Middle frontal gyrus (tissue), 1 donor: ENCODE measurements around the gene FSCN2.

Source experiments
- DNase-seq: peaks from one replicate; pipeline ENCODE4 v3.0.0-alpha.2; 2015; ENCODE audit warnings: low spot score; ENCODE audit errors: extremely low spot score

FSCN2 gene

DNA sequence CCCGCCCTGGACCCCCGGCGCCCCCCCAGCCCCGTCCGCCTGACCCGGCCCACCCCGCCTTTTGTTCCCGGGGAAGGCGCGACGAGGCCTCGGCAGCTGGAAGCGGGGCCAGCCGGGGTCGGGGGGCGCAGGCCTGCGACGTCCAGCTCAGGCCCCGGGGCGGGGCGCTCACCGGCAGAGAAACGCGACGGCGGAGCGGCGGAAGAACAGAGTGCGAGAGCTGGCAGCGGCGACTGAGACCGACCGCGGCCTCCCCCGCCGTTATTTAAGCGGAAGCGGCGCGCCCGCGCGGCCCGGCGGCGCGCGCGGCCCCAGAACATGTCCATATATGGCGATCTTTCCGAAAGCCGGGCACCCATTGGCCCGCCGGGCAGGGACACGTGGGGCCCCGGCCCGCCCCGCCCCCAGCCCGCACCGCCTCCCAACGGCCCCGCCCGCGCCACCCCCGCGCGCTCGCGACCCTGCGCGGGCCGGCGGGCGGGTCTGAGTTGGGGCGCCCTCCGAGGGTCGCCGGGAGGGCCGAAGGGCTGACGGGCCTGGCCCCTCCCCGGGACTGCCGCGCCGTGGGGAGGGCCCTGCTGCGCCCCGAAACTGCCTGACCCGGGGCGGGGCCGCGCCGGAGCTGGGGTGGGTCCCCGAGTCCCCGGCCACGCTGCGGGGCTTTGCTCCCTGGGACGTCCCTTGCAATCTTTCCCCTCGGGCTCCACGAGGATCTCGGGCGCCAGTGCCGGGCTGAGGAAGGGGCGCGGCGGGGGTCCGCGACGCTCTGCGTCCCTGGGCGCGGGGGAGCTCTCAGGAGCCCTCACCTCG, 15.4 kb upstream of the FSCN2 start, which contains the start of gene ACTG1:
Gene ACTG1 (minus strand): TSS at position 238 of the 810 bp plus-strand sequence. CDS start 445 bp downstream, outside the sequence.
- DNase-seq = peak; percentile 85

DNA sequence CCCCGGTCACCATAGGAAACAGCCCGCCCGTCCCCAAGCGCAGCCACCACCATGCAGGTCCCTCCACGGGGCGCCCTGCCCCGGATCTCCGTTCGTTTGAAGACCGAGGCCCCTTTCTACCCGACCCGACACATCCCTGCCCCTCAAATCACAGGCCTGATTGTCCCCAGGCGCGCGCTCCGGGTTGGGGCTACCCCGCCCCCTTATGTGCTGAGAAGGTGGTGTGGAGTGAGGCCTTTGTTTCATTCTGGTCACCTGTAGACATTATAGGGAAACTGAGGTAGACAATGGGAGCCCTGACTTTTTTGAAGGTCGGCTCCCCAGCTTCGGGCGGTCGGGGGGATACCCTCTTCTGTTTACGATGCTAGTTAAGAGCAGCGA, 14.8 kb upstream of the FSCN2 start:
- peak; percentile 23 for DNase-seq

DNA sequence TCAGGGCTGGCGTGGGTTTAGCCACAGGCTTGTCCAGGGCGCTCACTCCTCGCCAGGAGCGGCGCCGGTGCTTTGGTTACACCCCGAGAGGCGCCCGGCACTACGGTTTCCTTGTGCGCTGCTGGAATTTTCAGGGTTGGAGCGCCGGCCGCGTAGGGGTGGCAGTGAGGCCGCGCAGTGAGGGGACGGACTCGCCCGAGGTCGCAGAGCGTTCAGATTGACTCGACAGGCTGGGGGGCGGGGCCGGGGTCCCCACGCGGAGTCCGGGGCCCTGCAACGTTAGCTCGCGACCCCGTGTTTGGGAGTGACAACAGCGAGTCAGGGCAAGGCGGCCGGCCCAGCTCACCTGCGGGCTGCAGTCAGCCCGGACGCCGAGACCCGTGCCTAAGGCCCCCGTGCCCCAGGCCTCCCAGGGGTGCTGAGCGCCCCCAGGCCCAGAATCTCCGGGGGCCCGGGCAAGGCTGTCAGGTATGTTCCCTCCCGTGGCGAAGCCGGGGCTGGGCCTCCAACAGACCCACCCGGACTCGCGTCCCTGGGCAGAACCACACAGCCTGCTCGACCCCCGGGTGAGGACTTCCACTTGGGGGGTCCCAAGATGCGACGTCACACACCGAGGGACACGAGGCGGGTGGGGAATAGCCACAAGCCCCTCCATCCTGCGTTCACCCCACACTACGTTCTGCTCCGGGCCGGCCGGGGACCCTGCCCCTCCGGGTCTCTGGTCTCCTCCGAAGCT, 14.3 kb upstream of the FSCN2 start:
- DNase-seq = no peak

DNA sequence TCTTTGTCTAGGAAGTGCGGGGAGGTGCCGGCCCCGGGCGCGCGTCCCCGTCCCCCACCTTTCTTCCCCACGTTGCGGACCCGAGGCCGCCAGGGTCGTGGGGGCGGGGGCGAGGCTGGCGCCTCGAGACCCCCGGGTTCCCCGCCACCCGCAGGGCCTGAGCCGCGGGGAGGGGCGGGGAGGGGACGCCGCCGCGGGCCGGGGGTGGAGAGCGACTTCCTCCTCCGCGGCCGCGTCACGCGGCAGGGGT, 13.8 kb upstream of the FSCN2 start:
- no peak for DNase-seq

DNA sequence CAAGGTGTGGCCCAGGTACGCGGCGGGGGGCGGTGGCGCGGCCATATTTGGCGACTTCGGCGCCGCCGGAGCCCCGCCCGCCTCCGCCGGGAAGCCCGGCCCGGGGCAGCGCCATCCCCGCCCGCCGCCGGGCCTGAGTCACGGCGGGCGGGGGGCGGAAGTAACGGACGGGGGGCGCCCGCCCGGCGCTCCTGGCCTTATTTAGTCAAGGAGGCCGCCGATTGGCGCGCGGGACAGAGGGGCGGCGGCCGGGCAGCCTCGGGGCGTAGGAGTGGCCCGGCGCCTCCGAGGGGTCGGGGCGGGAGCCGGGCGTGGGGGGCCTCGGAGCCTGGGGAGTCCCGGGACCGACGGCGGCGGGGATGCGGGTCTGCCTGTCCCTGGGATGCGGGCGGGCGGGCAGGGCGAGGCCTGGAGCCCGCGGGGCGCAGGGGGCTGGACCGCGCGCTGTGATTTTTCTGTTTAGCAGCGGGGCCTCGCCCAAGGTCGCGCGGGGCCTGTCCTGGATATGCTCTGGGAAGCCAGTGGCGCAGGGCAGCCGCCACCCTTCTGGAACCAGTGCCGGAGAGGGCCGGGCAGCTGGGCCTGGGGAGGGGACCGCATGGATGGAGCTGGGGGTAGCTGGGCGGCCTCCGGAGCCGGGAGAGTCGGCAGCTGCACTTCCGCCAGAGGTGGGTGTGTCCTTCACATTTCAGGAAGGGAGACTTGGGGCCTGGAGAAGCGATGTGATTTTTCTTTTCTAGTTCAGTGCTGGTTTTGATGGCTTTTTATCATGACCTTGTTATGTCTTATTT, 13.2 kb upstream of the FSCN2 start:
- DNase-seq = no peak

DNA sequence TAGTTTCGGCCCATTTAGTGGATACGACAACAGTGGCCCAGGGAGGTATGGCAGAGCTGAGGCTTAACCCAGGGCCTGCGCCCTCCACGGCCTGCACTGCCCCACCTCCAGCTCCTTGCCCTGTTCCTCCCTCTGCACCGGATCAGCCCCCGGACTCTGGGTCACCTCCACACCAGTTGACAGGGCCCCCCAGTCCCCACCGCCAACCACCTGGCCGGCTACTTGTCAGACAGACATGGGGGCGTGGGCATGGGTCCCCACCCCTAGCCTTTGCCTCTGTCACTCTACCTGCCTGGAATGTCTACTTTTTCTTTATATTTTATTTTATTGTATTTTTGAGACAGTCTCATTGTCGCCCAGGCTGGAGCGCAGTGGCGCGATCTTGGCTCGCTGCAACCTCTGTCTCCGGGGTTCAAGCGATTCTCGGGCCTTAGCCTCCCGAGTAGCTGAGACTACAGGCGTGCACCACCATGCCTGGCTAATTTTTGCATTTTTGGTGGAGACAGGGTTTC, 12.6 kb upstream of the FSCN2 start:
- DNase-seq = no peak

DNA sequence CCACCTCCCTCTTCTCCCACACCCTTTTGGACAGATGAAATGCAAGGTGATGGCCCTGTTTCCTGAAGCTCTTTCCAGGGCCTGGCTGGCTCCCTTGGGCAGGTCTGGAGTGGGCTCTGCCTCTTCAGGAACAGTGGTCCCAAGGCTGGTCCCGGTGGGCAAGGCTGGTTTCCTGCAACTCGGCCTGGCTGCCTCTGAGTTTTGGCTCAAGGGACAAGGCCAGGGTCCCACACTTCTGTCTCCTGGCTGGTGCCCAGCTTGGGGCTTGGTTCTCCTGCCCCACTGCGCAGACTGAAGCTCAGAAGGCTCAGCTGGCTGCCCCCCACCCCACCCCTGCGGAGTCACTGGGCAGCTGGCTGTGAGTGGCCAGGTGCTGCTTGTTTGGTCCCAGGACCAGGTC, 11.7 kb upstream of the FSCN2 start:
- DNase-seq = no peak

DNA sequence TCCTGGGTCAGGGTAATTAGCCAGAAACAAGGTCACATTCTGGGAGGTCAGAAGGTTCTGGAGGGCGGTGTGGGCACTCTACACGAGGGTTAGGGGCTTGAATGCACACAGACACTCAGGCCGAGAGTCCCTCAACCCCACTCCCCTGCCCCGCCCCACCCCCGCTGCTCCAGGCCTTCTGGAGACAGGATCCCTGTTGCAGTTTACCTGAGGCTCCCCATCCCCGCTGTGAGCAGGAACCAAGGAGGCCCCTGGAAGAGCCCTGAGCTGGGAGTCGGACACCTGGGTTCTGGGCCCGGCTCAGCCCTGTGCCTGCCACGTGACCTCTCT, 11.2 kb upstream of the FSCN2 start:
- DNase-seq = no peak

DNA sequence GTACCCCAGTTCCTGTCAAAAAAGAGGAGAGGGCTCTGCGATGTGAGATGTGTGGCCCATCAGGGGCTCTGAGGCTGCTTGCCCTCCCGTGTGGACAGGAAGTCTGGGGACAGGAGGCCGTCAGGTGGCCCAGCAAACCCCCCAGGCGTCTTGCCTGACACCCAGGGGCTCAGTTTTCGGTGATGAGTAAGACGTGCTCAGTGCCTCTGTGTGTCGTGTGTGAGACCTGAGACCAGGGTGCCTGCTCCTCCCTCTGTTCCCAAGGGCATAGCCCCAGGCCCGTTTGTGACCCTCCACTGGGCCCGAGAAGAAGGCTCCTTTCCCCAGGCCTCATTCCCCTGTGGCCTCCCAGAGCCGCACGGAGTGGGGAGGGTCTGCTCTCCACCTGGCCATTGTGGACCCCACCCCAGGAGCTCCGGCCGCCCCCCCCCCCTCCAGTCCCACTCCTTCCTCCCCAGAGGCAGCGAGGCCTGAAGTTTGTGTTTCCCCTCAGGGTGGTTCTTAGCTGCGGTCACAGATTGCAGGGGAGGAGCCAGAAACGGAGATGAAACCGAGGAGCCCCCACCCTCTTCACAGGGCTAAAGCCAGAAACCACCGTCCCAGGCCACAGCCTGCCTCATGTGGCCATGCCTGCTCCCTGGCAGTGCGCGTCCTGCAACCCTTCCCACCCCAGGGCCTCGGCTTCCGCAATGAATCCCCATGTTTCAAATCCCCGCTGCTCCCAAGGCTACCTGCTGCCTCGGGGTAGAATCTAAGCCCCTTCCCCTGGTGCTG, 10.7 kb upstream of the FSCN2 start:
- DNase-seq = no peak

DNA sequence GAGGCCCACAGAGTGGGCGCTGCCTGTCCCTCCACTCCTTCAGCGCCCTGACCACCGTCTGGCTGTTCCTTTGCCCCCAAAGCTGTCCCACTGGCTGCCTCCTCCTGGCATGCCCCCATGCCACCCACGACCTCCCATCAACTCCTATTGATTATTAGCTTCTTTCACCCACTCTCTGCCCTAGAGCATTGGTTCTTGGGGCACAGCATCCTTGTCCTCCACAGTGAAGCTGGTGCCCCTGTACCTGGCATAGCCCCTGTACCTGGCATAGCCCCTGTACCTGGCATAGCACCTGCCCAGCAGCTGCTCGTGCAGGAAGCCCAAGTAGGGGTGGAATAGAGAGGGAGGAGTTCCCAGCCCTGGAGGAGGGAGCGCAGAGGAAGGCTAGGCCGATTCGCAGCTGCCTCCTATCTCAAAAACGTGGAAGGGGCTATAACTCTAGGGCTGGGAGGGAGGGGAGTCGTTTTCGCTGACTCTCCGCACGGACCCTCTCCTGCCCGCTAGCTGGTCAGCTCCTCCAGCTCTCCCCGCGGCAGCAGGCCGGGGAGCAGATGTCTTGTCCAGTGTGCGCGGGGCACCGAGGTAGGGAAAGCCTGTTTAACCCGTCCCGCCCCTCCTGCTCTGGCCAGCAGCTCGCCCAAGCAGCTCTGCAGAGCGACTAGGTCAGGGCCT, 9.9 kb upstream of the FSCN2 start:
- no peak for DNase-seq

DNA sequence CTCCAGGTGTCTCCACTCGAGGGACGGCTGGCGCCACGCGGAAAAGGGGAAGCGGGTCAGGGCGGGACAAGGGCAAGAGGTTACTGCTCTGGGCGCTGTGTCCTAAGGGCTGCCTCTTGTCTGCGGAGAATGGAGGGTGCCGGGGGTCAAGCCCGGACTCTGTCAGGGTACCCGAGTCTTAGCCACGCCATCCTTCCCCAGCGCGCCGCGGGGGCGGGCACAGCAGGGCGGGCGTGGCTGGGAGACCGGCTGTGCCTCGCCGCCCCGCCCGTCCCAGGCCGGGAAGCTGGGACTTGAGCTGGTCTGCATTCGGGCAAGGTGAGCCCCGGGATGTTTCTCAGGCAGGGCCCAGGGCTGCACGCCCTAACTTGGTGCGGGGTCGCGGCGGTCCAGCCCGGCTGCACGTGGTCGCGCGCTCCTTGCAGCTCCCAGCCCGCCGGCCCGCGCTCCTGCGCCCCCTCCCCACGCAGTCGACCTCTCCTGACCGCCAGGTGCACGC, 9.3 kb upstream of the FSCN2 start:
- no peak for DNase-seq

DNA sequence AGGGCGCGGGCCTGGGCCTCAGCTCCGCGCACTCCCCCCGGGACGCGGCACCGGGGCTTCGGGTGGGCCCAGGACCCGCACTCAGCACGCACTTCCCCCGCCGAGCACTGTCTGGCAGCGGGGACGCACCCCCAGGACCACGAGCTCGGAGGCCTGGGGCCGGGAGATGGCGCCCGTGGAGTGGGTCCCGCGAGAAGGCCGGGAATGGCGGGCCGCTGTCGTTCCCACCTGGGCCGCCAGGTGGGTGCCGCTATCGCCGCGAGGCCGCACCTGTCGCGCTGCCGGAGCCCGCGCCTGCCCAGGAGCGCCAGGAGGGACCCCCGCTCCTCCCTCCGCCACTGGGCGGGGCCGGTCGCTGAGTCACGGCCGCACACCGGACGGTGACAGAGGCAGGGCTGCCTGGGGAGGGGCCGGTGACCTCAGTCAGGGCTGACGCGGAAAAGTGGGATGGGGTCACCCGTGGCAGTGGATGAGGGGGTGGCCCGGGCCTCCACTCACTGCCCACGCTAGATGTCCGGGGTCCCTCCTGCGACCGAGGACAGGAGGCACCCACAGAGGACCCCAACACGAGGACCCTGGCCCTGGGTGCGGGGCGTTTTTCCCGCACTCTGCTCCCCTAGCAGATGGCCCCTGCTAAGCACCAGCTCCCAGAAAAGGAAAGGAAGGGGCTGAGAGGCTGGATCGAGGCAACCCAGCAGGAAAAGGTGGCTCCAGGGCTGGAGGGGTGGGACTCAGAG, 8.7 kb upstream of the FSCN2 start:
- no peak for DNase-seq

DNA sequence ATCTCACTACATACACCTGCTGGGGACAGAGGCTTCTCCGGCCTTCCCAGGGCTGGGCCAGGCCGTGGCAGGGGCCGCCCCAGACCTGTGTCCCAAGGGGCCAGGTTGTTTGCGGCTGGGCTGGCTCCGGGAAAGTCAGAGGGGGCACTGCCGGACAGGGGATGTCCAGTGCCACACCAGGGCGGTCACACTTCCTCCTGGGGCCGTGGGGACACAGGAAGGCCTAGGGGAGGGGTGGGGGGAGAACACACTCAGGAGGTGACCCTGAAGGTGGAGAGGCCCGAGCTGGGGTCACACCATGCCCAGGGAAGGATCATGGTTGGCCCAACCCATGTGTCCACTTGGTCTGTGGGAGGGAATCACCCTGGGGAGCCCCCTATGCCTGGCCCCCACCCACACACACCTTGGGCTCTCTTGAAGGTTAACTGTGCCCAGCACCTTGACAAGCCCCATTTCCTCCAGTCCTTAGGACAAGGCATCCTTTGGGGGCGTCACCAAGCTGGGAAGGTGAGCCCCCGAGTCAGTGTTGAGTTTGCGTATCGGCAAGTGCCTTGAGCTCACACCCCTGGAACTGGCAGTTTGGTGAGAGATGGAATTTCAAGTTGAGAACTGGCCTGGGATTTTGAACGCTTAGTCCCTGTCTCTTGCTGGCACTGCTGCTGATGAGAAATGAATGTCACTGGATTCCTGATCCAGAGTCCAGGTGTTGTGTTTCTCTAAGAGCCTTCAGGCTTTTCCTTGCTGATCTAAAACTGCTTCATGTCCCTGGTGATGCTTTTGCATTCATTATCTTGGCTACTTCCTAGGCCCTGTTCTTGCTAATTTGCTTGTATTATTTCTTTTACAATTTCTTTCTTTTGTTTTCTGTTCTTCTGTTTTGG, 7.9 kb upstream of the FSCN2 start:
- DNase-seq = no peak

DNA sequence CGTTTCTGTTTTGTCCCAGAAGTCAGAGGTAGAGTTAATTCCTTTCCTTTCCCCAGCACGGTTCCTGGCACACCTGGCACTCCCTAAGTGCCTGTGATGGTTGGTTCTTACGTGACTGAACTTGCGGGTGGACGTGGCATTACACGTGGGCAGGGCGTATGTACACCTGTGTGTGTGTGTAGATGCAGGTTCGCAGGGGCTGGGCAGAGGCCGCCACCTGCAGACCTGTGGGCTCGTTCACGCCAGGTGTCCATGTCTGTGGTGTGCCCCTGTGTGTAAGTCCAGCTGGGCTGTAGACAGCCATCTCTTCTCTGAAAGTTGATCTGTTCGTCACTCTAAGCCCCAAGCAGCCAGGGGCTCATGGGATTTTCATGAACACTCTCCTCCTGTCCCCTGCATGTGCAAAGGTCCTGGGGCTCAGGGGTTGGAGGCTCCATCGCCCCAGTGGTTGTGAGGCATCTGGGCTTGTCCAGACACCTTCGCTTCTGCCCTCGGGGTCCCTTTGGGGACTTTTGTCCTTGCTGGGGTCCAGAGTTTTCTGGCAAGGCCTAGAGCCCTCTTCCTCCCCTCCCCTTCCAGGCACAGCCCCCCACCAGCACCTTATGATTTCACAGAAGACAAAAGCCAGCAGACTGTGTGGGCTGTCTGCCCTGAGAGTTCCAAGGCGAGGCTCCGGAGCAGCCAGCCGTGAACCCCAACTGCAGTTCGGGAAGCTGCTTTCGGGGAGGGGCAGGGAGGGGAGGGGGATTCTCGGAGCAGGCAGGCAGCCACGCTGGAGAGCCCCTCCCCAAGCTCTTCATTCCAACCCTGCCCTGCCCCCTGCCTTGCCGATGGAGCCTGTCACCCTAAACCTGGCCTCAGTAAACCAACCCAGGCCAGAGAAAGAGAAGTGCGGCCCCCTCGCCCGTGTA, 5.4 kb upstream of the FSCN2 start:
- no peak for DNase-seq

DNA sequence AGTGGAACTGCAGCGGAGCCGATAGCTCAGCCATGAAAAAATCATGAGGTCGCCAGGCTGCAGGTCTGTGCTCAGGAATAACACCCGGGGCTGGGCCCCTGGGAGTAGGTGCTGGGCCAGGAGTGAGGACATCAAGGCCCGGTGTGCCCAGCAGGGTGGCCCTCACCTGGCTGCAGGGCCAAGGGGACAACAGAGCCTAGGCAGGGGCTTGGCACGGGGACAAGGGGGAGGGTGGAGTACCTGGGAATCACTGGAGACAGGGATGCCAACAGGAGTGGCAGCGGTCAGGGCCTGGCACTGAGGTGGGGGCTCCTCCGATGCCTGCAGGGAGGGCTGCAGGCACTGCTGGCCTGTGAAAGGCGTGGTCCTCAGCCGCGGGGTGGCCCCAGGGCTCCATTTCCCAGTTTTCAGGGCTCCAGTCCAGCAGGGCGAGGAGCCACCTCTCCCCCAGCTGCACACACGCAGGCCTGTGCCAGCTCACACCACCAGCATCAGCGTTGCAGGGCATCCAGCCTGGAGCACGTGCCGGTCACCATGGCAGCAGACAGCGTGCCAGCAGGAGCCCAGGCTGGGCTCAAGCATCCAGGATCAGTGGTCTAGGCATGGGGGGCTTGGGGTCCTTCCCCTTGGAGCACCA, 4.7 kb upstream of the FSCN2 start:
- no peak for DNase-seq

DNA sequence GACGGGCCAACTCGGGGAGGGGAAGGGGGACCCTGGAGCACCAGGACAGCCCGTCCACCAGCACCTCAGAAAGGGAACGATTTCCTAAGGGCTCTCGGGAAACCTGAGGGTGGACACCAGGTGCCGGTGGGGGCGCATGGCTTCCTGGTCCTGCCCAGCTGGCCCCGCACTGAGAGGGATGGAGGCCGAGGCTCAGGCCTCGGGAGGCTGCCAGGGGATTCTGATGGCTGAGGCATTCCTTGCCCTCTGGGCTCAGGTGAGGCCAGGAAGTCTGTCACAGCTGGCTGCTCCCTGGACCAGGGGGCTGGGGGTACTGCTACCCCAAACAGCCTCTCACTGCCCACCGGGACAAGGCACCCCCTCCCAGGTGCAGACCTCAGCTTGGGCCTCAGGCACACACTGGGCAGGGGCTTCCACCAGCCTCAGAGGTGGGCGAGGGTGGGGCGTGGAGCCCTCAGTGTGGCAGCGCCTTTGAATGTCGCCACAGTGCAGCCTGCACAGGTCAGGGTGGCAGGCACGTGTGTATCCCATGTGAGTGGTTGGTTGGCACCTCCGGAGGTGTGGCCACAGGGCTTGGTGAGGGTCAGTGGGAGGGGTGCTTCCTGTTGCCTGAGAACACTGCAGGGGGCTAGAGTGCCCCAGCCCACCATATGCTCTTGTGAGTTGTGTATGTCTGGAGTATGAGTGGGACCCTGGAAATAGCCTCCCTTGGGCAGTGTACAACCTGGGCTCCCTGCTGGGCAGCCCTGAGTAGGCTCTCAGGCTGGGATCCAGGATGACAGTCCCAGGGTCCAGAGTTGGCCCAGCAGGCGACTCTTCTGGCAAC, 3.9 kb upstream of the FSCN2 start:
- DNase-seq = no peak

DNA sequence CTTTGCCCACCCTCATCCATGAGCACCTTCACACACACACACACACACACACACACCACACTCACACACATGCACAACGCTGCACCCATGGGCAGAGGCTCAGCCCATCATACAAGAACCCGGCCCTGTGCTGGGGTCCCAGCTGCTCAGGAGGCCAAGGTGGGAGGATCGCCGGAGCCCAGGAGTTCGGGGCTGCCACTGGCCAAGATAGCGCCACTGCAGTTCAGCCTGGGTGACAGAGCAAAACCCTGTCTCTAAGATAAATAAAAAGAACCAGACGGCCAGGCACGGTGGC, 3.4 kb upstream of the FSCN2 start:
- DNase-seq = no peak
